Right renal cortex interstitium (tissue), 3 donors: ENCODE results near the gene FGF12. TPM values are rescaled to one million over a fixed set of nuclear protein-coding genes. Genes with fewer than 3 reads are reported as not detected.
A peak's percentile ranks its signal among the peaks of the same experiment; 100 is the strongest.
"Not testable (repeated sequence)": the region's sequence is repeated elsewhere in the genome, so short reads cannot be mapped to it uniquely, and the experiment has no call there.

Experiments
- DNase-seq, 3 donors: peaks; one replicate each; pipeline ENCODE4 v3.0.0-alpha.2; 2013; ENCODE audit warnings: low read depth in 3 of 3, low spot score in 2 of 3
- polyA plus RNA-seq, 3 donors: library from polyadenylated mRNA; unstranded; fragments of 120-200 nt; gene quantifications; one replicate each; pipeline ENCODE4 v1.2.1, GENCODE V29; 2013; ENCODE audit not compliant: insufficient read length in 3 of 3

Gene FGF12
- polyA plus RNA-seq, 3 donors, result 7.5 to 9.8 (median 8.6) TPM

- DNase-seq, result no peak
Observed at GRCh38 chr3:192607798-192608197, 119.5 kb downstream of the FGF12 start.

GRCh38 chr3:192597913-192598312 lies 129.4 kb downstream of the FGF12 start:
- no peak for DNase-seq

GRCh38 chr3:192597506-192597905 lies 129.8 kb downstream of the FGF12 start:
- DNase-seq, result no peak

- DNase-seq, result no peak
Observed at GRCh38 chr3:192578729-192579128, 148.6 kb downstream of the FGF12 start.

- no peak for DNase-seq
Observed at GRCh38 chr3:192577811-192578210, 149.5 kb downstream of the FGF12 start.

- DNase-seq, result no peak
Observed at GRCh38 chr3:192577271-192577670, 150.1 kb downstream of the FGF12 start.

GRCh38 chr3:192576704-192577103 lies 150.6 kb downstream of the FGF12 start:
- DNase-seq, result not testable (repeated sequence)

- no peak for DNase-seq
Observed at GRCh38 chr3:192575879-192576506, 151.3 kb downstream of the FGF12 start.

GRCh38 chr3:192573240-192573639 lies 154.1 kb downstream of the FGF12 start:
- DNase-seq, result no peak

GRCh38 chr3:192570821-192571791 lies 156.2 kb downstream of the FGF12 start:
- DNase-seq, result no peak

- no peak for DNase-seq
Observed at GRCh38 chr3:192570315-192570714, 157.0 kb downstream of the FGF12 start.

- DNase-seq, result peak in 2 of 3 donors; percentile 47 to 51
Observed at GRCh38 chr3:192566706-192567290, 160.5 kb downstream of the FGF12 start.

- DNase-seq, result no peak
Observed at GRCh38 chr3:192564611-192565010, 162.7 kb downstream of the FGF12 start.

- DNase-seq, result no peak
Observed at GRCh38 chr3:192563417-192563816, 163.9 kb downstream of the FGF12 start.

GRCh38 chr3:192553707-192554106 lies 173.6 kb downstream of the FGF12 start:
- no peak for DNase-seq

- no peak for DNase-seq
Observed at GRCh38 chr3:192550356-192550755, 177.0 kb downstream of the FGF12 start.

- no peak for DNase-seq
Observed at GRCh38 chr3:192545333-192545732, 182.0 kb downstream of the FGF12 start.

GRCh38 chr3:192543163-192543562 lies 184.2 kb downstream of the FGF12 start:
- DNase-seq, result no peak

- no peak for DNase-seq
Observed at GRCh38 chr3:192516820-192517219, 210.5 kb downstream of the FGF12 start.

- no peak for DNase-seq
Observed at GRCh38 chr3:192515664-192516045, 211.7 kb downstream of the FGF12 start.
